Measurements from ENCODE around the gene ZBTB11. TPM values are rescaled to one million over a fixed set of nuclear protein-coding genes. Genes with fewer than 3 reads are reported as not detected.

Gene ZBTB11
- total and polyA plus RNA-seq, 2 donors (not counting 3 experiments of a cell fraction or from before 2014, with no cell fraction given), result 4.2 to 15.8 TPM

- DNase-seq (ENCODE audit: low read depth, low spot score) (no peak), FAIRE-seq (no peak)
- dilution Hi-C loops (cut with MboI; ENCODE audit: extremely low pct_ligation_motif_present, low sequenced_read_pairs) (no loop called here), intact Hi-C loops (cut with micrococcal nuclease) (no loop called here)
- no TSS peak for BruUV-seq (replicated peaks)
- Histone ChIP-seq H3K4me3 (replicated peaks in 1 of 3; ENCODE audit: insufficient read depth in 1 of 3, low read depth in 1 of 3, low read length in 3 of 3) (no peak overlapping the region), H2AFZ (ENCODE audit: low read depth, low read length) (no peak overlapping the region), H3K36me3 (ENCODE audit: control insufficient read depth in 2 of 2, extremely low read depth in 1 of 2, insufficient read depth in 2 of 2, low read length in 2 of 2) (peaks cover 2 to 15% of the 10 kb centered on the region in 2 experiments), H3K9ac (replicated peaks; ENCODE audit: extremely low read depth, insufficient read depth, low read length) (no peak overlapping the region), H3K9me3 (replicated peaks; ENCODE audit: control insufficient read depth, insufficient read depth, low read length) (no peaks in the 10 kb centered on the region), H3K27ac (ENCODE audit: insufficient read depth, low read depth, low read length) (no peak overlapping the region), H3K27me3 (ENCODE audit: control insufficient read depth in 2 of 2, insufficient read depth in 2 of 2, low read length in 2 of 2) (no peaks in the 10 kb centered on the region), H4K20me1 (replicated peaks; ENCODE audit: control insufficient read depth, extremely low read depth, insufficient read depth, low read length) (no peaks in the 10 kb centered on the region), H3K9me1 (replicated peaks; ENCODE audit: control insufficient read depth, extremely low read depth, insufficient read depth, low read length) (no peaks in the 10 kb centered on the region), H3K4me2 (ENCODE audit: insufficient read depth, low read length) (no peak overlapping the region), H3K4me1 (ENCODE audit: control insufficient read depth, extremely low read depth, insufficient read depth, low read length) (no peaks in the 10 kb centered on the region), H3K79me2 (ENCODE audit: control insufficient read depth, insufficient read depth, low read length) (no peaks in the 10 kb centered on the region)
- TF ChIP-seq POLR2AphosphoS5 (IDR thresholded peaks at IDR 0.05; ENCODE audit: insufficient read depth, low read depth, low read length) (no peak), JUN (IDR thresholded peaks at IDR 0.05; ENCODE audit: borderline replicate concordance, insufficient read depth, insufficient read length, low read depth) (no peak), POLR2A (IDR thresholded peaks at IDR 0.05; ENCODE audit: low read depth, low read length) (no peak), MYC (IDR thresholded peaks at IDR 0.05; ENCODE audit: low read depth, low read length) (no peak), GATA2 (IDR thresholded peaks at IDR 0.05; ENCODE audit: insufficient read depth, insufficient read length, low read depth, low read length) (no peak), MAX (IDR thresholded peaks at IDR 0.05; ENCODE audit: insufficient read depth, insufficient read length) (no peak), FOS (IDR thresholded peaks at IDR 0.05; ENCODE audit: borderline replicate concordance, insufficient read depth, low read length) (no peak), EZH2 (IDR thresholded peaks at IDR 0.05; ENCODE audit: borderline replicate concordance, low read depth, low read length, severe bottlenecking) (no peak)
- TF ChIP-seq, protein P1, sequence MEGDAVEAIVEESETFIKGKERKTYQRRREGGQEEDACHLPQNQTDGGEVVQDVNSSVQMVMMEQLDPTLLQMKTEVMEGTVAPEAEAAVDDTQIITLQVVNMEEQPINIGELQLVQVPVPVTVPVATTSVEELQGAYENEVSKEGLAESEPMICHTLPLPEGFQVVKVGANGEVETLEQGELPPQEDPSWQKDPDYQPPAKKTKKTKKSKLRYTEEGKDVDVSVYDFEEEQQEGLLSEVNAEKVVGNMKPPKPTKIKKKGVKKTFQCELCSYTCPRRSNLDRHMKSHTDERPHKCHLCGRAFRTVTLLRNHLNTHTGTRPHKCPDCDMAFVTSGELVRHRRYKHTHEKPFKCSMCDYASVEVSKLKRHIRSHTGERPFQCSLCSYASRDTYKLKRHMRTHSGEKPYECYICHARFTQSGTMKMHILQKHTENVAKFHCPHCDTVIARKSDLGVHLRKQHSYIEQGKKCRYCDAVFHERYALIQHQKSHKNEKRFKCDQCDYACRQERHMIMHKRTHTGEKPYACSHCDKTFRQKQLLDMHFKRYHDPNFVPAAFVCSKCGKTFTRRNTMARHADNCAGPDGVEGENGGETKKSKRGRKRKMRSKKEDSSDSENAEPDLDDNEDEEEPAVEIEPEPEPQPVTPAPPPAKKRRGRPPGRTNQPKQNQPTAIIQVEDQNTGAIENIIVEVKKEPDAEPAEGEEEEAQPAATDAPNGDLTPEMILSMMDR (IDR thresholded peaks at IDR 0.05; ENCODE audit: extremely low read depth in 1 of 2, insufficient read depth in 1 of 2, low read depth in 1 of 2, low read length in 2 of 2), result no peak
- ChIA-PET CTCF (no interaction called here), POLR2A (no interaction called here)
Measured at GRCh38 chr3:101656651-101657050, 20.3 kb downstream of the ZBTB11 start.

Data from endothelial cell of umbilical vein (primary cell).